GM18499 (cell line): ENCODE data around the gene CSPG4.
"Not testable (repeated sequence)": the region's sequence is repeated elsewhere in the genome, so short reads cannot be mapped to it uniquely, and the experiment has no call there.

Experiments
- ATAC-seq: cut with Tn5 transposase; IDR thresholded peaks from one replicate; pipeline ENCODE4 v1.9.1; 2021; ENCODE audit warnings: moderate number of reproducible peaks; ENCODE audit not compliant: insufficient read depth, unreplicated experiment

The CSPG4 gene

DNA sequence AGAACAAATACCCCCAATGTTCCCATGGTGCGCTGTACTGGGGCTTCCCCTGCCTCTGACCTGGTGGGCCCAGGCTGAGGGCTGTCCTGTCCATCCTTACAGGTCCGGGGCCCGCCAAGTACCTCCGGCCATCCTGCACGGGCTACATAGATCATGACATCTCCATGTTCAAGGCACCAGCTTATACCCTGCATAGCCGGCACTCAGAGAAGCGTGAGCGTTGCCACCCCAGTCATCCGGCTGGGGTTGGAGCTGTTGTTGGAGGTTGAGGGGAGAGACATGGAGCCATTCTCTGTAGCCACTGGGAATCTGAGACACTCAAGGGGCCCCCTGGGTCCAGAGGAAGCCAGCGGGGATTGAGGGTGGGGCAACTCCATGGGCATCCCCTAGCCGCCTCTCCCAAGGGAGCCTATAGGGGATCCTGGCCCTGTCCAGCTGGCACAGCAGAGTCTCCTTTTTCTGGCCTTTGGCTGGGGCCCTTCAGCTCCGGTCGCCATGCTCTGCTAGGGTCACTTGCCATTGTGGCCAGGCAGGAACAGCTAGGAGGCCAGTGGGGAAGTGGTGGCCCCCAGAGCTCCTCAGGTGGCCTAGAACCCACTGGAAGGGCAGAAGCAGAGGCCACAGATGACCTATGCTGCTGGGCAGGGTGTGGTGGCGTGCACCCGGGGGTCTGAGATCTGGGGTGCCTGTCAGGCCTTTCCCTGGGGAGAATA is 12.5 kb upstream of the CSPG4 start:
- no peak for ATAC-seq

DNA sequence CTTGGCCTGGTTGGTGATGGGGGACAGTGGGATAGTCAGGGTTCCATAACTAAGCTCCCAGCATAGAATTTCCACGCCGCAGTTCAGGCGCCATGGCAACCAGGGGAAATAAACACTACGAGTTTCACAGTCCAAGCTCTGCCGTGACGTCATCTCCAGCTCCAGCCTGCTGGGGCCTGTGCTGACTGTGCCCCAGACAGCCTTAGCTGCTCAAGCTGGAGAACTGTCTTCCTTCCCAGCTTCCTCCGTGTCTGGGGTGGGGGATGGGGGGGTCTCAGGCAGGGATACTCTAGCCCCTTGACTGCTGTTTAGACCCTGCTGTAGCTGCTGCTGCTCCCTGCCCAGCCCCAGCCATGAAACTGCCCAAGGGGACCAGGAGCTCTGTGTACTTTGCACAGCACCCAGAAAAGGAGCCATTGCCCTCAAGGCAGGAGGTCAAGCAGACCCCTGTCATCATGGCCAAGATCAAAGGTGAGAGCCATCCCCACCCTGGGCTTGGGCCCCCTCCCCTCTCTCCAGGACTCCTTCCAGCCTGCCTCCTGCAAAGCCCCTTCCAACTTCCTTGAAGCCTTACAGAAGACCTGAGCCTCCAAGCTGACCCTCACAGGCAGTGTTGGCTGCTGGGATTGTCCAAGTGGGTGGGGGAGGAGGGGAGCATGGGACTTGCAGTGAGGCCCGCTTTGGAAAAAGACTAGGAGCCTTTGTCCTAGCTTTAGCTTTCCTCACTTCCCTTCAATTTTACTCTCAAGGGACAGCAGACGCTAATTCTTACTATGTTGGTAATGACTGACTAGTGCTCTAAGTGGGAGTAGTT is 11.4 kb upstream of the CSPG4 start:
- ATAC-seq: no peak

DNA sequence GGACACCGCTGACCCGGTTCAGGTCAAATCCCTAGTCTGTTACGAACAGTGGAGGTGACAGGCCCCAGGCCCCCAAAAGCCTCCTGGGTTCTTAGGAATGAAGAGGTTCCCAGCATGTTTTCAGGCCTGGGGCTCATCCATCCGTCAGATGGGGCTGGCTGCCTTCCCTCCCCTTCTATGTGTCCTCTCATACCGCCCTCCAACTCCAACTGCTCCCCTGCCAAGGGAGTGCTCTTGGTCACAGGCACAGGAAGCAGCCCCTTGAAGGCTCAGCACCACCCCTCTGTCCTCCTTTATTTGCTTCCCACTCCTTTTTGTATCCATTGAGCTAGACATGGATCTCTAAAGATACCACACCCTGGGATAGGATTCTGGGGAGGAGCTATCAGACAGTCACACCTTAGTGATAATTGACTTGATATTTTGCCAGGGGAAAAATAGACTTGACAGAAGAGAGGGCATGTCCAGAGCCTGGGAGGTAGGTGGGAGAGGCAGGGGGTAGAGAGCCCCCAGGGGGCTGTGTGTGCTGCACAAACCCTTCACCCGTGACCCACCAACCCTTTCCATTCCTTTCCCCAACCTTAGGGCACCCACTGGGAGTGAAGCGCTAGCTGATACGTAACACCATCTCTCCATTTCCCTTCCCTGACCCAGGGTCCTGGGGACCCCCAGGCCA is 10.7 kb upstream of the CSPG4 start:
- no peak for ATAC-seq

DNA sequence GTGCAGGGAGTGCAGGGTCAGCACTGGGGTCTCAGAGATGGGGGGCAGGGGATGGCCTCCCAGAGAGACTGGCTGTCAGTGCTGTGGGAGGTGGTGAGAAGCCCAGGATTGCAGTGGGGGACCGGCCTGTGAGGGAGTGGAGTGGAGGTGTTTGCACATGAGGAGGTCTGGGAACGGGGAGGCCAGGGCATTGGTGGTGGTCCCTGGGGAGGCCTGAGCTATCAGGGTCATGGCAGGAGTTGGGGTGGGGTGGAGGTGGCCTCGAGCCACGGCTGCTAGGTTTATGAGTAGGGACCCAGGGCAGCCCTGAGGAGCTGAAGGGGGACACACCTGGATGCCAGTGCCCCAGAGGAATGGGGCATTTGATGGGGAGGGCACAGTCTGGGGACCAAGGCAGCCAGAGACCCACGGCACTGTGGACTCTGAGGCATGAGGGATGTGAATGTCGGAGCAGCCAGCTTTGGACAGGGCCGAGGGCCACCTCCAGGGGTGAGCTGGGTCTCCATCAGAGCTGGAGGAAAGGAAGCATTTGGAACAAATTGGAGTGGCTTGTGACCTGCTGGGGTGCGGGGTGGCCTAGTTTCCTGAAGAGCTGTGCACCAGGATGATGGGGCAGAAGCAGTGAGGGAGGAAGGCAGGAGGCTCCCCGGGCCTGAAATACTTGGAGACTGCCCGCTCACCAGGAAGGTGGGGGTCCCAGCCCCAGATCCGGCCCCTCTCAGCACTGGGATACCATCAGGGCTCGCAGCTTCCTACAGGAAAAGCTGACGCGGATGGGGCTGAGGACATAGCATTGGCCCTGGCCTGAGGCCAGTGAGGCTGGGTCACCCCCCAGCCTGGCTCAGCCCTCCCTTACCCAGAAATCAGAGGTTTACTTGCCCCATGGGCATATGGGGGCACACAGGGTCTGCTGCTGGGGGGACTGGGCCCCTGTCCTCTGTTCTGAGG is 9.5 kb upstream of the CSPG4 start:
- no peak for ATAC-seq

DNA sequence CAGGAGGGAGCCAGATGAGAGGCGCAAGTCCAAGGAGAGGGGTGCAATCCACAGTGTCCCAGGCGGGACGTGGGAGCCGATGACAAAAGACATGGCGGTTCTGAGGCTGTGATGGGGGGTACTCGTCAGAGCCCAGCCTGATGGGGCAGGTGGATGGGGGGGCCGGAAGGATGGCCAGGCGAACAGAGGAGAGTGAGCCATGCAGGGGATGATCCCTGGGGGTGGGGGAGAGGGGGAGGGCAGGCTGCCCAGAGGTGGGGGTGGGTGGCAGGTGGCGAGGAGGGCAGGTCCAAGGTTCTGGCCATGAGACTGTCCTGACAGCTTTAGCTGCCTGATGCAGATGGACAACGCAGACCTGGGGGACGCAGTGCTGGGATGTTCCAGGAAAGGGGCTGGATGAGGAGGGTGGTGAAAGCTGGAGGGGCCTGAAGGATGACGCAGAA is 8.9 kb upstream of the CSPG4 start:
- ATAC-seq: no peak

DNA sequence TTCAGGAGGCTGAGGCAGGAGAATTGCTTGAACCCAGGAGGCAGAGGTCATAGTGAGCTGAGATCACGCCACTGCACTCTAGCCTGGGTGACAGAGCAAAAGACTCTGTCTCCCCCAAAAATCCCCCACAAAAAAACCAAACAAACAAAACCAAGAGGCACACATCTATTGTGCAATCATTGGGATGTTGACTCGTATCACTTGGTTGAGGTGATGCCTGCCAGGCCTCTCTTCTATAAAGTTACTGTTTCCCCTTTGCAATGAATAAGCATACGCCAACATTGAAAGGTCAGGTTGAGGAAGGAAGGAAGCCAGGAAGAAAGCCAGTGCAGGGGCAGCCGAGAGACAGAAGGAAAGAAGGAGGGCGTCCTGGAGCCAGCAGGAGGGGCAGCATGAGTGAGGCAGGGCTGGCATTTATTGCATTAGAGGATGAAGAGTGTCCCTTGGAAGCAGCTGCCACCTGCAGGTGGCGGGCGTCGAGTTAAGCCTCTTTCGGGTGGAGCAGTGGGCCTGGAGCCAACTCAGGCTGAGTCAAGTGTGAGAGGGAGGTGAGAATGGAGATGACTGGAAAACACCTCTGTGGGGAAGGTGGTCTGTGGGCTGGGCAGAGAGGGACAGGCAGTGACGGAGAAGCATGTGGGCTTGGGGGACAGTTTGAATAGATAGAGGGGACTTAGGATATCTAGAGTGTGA is 8.3 kb upstream of the CSPG4 start:
- no peak for ATAC-seq

DNA sequence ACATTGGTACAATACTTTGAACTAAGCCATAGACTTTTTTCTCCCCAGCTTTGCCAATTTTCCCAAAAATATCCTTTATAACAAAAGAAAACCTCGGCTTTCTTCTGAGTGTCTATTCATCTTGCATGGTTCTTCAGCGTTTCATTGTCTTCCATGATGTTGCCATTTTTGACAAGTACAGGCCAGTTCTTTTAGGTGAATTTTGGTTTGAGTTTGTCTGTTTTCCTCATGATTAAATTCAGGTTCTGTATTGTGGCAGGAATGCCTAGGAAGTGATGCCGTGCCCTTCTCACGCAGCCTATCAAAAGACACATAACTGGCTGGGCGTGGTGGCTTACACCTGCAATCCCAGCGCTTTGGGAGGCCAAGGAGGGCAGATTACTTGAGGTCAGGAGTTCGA is 7.6 kb upstream of the CSPG4 start:
- ATAC-seq: no peak

DNA sequence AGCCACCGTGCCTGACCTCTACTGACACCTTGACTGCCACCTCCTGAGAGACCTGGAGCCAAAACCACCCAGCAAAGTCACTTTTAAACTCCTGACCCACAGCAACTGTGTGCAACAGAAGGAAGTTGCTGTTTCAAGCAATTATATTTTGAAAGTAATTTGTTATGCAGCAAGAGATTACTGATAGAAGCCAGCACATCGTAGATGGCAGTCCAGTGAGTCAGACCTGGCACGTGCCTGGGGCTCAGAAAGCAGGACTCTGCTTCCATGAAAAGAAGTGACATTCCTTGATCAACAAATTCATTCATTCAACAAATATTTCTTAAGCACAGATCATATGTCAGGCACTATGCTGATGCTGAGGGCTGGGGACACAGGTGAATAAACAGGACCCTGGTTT is 5.7 kb upstream of the CSPG4 start:
- no peak for ATAC-seq

DNA sequence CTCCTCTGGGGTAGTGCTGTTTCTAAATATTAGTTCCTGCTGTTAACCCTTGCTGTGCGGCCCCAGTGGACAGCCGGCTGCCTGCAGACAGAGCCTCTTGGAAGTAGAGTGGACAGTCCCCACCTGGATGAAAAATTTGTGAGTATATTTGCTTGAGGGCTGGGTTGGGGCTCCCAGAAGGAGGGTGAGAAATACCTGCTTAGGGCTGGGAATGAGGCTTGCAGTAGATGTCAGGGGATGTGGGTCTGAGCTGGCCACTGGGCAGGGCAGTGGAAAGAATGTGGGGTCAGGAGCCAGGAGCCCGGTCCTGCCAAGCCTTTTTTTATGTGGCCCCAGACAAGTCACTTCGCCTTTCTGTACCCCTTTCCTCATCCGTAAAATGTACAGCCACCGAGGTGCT is 4.4 kb upstream of the CSPG4 start:
- ATAC-seq: not testable (repeated sequence)

DNA sequence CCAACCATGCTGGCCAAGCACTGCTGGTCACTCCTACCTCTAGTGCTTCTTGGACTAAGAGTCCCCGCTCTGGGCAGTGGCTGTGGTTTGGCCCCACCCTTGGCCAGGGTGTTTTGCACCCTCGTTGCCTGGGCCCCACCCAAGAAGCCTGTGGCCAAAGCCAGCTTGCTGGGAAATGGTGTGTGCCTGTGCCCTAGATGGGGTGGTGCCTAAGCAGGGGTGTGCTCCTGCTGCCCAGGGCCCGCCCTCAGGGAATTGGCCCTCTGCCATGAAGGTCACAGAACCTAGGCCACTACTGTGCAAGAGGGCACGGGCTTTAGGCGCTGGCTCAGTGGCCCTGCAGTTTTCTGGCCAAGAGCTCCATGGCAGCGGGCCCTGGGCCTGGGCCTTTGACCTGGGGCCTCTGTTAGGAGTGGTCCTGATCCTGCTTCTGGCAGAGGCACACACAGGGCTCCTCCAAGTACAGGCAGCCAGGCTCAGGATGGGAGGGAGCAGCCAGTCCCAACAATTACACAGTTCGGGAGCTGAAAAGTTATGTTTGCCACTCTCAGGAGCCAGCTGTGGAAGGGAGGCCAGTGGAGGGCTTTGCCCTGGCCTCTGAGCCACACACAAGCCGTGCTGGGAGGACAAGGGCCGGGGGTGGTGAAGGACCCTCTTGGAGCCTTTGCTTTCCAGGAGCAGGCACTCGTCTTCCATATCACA is 3.8 kb upstream of the CSPG4 start:
- ATAC-seq: not testable (repeated sequence)

DNA sequence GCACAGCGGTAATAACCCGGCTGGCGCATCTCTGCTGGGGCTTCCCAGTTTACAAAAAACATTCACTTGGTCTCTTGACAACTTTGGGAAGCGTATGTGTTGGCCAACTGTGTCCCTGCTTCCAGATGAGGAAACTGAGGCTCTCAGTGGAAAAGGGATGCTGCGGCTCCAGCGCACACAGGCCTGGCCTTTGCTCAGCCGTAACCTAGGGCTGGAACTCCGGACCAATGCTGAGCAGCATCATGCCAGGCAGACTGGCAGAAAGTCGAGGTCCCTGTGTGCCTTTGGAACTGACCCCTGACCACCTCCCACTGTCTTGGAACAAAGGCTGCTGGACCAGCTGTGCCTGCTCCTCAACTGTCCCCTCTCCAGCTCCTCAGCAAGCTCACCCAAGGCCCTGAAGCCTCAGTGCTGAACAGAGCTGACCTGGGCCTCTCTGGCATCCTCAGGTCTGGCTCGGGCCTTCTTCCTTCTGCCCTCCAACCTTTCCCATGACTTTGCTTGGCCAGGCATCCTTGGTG is 2.7 kb upstream of the CSPG4 start:
- not testable (repeated sequence) for ATAC-seq

DNA sequence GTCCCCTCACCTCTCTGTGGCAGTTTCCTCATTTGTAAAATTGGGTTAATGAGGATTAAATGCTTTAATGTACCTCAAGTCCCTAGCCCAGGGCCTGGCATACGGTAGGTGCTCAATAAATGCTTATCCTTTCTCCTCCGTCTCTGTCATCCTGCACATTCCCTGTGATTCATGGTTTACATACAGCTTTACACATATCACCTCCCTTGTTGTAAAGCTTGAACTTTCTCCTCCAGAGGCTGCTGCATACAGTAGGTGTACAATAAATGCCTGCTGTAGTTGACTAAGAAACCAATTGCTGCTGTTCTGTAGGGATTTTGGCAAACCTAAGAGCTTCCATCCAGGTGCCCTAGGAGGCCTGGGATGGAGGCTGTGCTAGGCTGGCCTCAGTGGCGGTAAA is 1.5 kb upstream of the CSPG4 start:
- no peak for ATAC-seq

DNA sequence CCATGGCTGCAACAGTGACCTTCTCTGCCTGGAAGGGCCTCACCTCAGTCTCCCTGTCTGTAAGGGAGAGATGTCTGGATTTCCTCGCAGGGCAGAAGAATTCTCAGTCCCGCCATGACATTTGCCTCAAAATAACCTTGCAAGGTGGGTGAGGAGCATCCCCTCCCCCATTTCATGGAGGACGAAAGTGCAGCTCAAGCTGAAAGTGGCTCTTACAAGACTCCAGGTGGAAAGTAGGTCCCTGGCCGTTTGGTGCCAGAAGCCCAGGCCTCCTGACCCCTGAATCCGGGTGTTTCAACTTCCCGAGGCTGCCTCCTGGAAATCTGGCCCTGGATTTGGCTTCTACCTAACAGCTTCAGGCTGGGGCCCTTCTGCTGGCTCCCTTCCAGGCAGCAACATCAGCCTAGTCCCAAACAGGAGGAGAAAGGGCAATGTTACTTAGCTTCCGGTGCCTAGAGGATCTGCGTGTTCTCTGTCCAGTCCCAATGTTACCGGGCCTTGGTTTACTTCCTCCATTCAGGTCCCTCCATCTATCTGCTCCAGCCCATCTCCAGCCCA is 769 bp upstream of the CSPG4 start:
- no peak for ATAC-seq

DNA sequence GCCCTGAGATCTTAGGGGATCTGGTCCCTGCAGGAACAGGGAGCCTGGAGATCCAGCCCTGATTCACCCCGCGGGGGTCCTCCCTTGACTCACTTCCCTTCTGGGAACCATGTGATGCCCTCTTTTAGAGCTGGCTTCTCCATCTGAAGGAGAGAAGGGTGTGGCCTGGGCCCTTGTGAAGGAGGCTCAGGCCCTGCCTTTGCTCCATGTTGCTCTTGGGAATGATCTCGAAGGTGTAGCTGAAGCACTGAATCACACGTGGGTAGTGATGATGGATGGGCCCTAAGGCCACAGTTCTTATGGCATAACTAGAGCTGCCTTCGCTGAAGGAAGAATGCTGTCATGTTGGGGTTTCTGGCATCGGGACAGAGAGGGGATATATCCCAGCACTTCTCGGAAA is 1.2 kb downstream of the CSPG4 start:
- ATAC-seq: not testable (repeated sequence)

DNA sequence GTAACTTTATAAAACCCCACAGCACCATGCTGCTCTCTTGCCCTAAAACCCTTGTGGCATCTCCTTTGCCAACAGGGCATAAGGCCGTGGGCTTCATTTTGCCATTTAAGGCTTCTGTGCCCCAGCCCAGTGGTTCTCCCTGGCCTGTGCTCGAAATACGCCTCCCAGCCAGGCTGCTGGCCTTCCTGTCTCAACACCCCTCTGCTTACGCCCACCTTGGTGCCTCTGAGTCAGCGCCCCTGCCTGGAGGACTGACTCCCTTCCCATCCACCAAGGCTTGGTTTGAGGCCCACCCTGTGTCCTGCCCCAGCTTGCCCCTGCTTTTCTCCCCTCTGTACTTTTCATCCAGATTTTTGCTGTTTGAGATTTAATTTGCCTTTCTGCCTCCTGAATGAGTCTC is 1.8 kb downstream of the CSPG4 start:
- ATAC-seq: not testable (repeated sequence)

DNA sequence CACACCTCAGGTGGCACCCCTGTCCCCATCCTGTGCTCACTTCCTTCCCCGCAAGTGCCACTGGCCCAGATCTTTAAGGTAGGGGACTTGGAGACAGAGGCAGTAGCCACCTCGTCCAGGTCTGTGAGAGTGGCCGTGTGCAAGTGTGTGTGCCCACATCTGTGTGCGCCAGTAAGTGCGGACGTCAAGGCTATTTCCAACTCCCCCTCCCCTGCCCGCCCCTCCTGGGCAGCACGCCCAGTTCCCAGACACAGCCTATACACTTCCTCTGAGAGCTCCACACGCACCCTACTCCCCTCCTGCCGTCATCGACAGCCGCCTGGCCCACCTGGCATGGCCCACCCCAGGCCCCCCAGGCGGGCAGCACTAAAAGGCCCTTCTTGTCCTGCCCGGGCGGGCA is 3.2 kb downstream of the CSPG4 start:
- not testable (repeated sequence) for ATAC-seq

DNA sequence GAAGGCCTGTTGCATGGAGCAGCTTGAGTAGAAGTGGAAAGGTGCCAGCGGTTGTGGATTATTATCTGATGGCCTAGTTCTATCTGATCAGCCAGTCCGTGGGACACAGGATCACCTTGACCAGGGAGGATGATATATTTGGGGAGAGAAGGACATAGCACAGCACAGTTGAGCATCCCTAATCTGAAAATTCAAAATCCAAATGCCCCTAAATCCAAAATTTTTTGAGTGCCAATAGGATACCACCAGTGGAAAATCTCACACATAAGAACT is 6.0 kb downstream of the CSPG4 start:
- ATAC-seq: no peak

DNA sequence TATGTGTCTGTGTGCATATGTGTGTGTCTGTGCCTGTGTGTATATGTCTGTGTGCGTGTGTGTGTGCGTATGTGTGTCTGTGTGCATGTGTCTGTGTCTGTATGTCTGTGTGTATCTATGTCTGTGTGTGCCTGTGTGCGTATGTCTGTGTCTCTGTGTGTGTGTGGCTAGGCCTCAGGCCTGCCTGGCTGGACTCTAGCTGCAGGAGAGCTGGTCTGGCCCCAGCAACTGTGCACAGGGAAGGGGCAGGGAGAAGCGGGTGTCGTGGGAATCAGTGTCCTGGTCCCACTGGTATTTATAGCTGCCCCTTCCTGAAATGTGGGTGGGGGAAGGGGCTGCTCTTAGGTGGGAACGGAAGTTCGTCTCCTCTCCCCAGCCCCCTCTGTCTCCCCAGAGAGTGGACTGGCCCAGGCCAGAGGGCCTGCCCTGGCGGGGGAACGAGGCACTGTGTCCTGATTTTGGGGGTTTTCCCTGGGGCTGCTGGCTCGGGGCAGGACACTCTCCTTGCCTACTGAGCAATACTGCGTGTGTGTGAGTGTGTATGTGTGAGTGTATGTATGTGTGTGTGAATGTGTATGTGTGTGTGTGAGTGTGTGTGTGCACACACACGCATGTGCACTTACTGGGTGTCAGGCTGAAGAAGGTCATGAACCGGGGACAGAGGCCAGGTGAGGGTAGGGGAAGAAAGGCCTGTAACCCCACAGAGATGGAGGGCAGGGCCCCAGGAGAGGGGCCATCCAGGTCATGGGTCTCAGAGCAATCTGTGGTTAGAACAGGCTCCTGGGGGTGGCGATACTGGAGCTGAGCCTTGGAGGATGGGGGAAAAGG is 6.6 kb downstream of the CSPG4 start:
- ATAC-seq: no peak
